K562 (cell line): ENCODE data around the gene CTRB2. TPM values are rescaled to one million over a fixed set of nuclear protein-coding genes. Genes with fewer than 3 reads are reported as not detected.

Experiments
- ATAC-seq: fragments of 200-7000 bp; cut with Tn5 transposase; 3 replicates; pipeline ENCODE4 v1.9.1; 2020; ENCODE audit warnings: moderate library complexity
- BruUV-seq: library from RNA; stranded (reverse); fragments of 400-500 nt; replicated peaks from 2 replicates; lab custom pipeline; 2021; lab: Mats Ljungman, UMichigan
- CTCF ChIA-PET: fragments of 300-600 bp; formaldehyde crosslinking; extraction: SDS; loops from one replicate; lab custom pipeline; 2021; ENCODE audit warnings: low intra/inter-chr PET ratio; lab: Yijun Ruan, JAX
- POLR2A ChIA-PET: fragments of 300-600, 350-650 bp; sonication (Branson Sonifier 250); formaldehyde crosslinking; extraction: SDS; loops from one replicate; lab custom pipeline; 2021; ENCODE audit warnings: antibody characterized with exemption, inconsistent platforms; lab: Yijun Ruan, JAX
- DNase-seq, 4 experiments: peaks; one replicate each; pipeline versions ENCODE4 v3.0.0 to v3.0.0-alpha.2; 2011 to 2018; ENCODE audit warnings: low spot score in 3 of 4, mixed read lengths in 3 of 4; ENCODE audit errors: extremely low read depth in 1 of 4
- FAIRE-seq: peaks from 2 replicates; lab custom pipeline; 2011; peaks lifted over from hg19 to GRCh38; lab: Jason Lieb, UNC
- H2AFZ ChIP-seq: 2 replicates; pipeline ENCODE4 v1.6.0; 2011; ENCODE audit warnings: low read depth, low read length, control low read depth, inconsistent platforms
- H3K27ac ChIP-seq: fragments of 200-600 bp; 3 replicates; pipeline ENCODE4 v1.8.0; 2011; ENCODE audit warnings: low read depth, mild to moderate bottlenecking, control low read depth, inconsistent platforms, low read length, moderate library complexity, mixed read lengths; ENCODE audit errors: extremely low read depth
- H3K27me3 ChIP-seq, 2 experiments: fragments of 300-600 bp in 1 of 2; 2 replicates in 1 of 2; 3 replicates in 1 of 2; pipeline versions ENCODE4 v1.6.0 to v1.8.0; 2011; ENCODE audit warnings: inconsistent platforms in 2 of 2, low read length in 2 of 2, mild to moderate bottlenecking in 1 of 2, mixed read lengths in 1 of 2, moderate library complexity in 1 of 2; ENCODE audit not compliant: control insufficient read depth in 2 of 2, insufficient read depth in 2 of 2
- H3K36me3 ChIP-seq: fragments of 300-600 bp; 3 replicates; pipeline ENCODE4 v1.8.0; 2011; ENCODE audit warnings: mild to moderate bottlenecking, low read length, inconsistent platforms; ENCODE audit not compliant: control insufficient read depth, insufficient read depth
- H3K4me1 ChIP-seq, 2 experiments: fragments of 200-600 bp in 1 of 2; replicated peaks in 1 of 2; 2 replicates in 1 of 2; 3 replicates in 1 of 2; pipeline versions ENCODE4 v1.5.1 to v1.8.0; 2011; ENCODE audit warnings: inconsistent platforms in 2 of 2, low read length in 2 of 2, mild to moderate bottlenecking in 1 of 2, mixed read lengths in 1 of 2, moderate library complexity in 1 of 2; ENCODE audit not compliant: control insufficient read depth in 2 of 2, insufficient read depth in 2 of 2
- H3K4me2 ChIP-seq: 2 replicates; pipeline ENCODE4 v1.6.1; 2011; ENCODE audit warnings: low read length, control low read depth, inconsistent platforms, mixed read lengths; ENCODE audit not compliant: insufficient read depth
- H3K4me3 ChIP-seq: fragments of 200-600 bp; sonication (generic), shearing (Covaris generic); 2 replicates; pipeline ENCODE4 v1.5.1; 2016; ENCODE audit warnings: control low read depth, inconsistent platforms
- H3K79me2 ChIP-seq: fragments of 200-600 bp; 3 replicates; pipeline ENCODE4 v1.8.0; 2011; ENCODE audit warnings: low read length, inconsistent platforms; ENCODE audit not compliant: control insufficient read depth, insufficient read depth
- H3K9ac ChIP-seq, 2 experiments: 2 replicates each; pipeline versions ENCODE4 v1.6.0 to v1.6.1; 2011; ENCODE audit warnings: low read depth in 2 of 2, low read length in 2 of 2, control low read depth in 1 of 2, inconsistent platforms in 1 of 2, mild to moderate bottlenecking in 1 of 2, mixed read lengths in 1 of 2; ENCODE audit not compliant: insufficient read depth in 1 of 2
- H3K9me1 ChIP-seq: one replicate; pipeline ENCODE4 v1.6.0; 2011; ENCODE audit warnings: inconsistent platforms, mild to moderate bottlenecking, low read length, moderate library complexity; ENCODE audit not compliant: control insufficient read depth, insufficient read depth
- H3K9me3 ChIP-seq: replicated peaks from 2 replicates; pipeline ENCODE4 v1.5.1; 2011; ENCODE audit warnings: low read depth, low read length, inconsistent platforms; ENCODE audit not compliant: control insufficient read depth, insufficient read depth
- H4K20me1 ChIP-seq: replicated peaks from 2 replicates; pipeline ENCODE4 v1.6.1; 2011; ENCODE audit warnings: low read length, inconsistent platforms, mixed read lengths; ENCODE audit not compliant: control insufficient read depth, insufficient read depth
- CBFB ChIP-seq: sonication (generic); formaldehyde crosslinking; IDR thresholded peaks from 2 replicates; pipeline ENCODE4 v1.4.0; 2020; ENCODE audit warnings: mild to moderate bottlenecking, missing genetic modification reagents
- FOXP1 ChIP-seq: sonication (generic); formaldehyde crosslinking; IDR thresholded peaks from 2 replicates; pipeline ENCODE4 v1.8.0; 2022; ENCODE audit warnings: mild to moderate bottlenecking, missing genetic modification reagents
- KAT8 ChIP-seq: fragments of 450-650 bp; IDR thresholded peaks from 2 replicates; pipeline ENCODE4 v1.6.1; 2016; ENCODE audit warnings: low read depth, mild to moderate bottlenecking
- MAX ChIP-seq: sonication (generic); formaldehyde crosslinking; IDR thresholded peaks from 2 replicates; pipeline ENCODE4 v1.9.0; 2022; ENCODE audit warnings: mild to moderate bottlenecking, missing genetic modification reagents
- SAP30 ChIP-seq: fragments of 200-600 bp; sonication (generic); IDR thresholded peaks from 2 replicates; pipeline ENCODE4 v1.6.1; 2012; ENCODE audit warnings: borderline replicate concordance, low read depth, mild to moderate bottlenecking, moderate library complexity, low read length, control low read depth, inconsistent platforms; ENCODE audit not compliant: insufficient read depth, poor library complexity, severe bottlenecking
- SFPQ ChIP-seq: fragments of 200-400 bp; formaldehyde crosslinking; IDR thresholded peaks from 2 replicates; pipeline ENCODE4 v1.6.1; 2017; ENCODE audit warnings: mild to moderate bottlenecking, low read depth, low read length, moderate library complexity
- TFAP4 ChIP-seq: sonication (generic); formaldehyde crosslinking; IDR thresholded peaks from 2 replicates; pipeline ENCODE4 v1.8.0; 2022; ENCODE audit warnings: missing genetic modification reagents, mild to moderate bottlenecking, moderate library complexity, borderline replicate concordance
- ZBTB43 ChIP-seq: sonication (generic); formaldehyde crosslinking; IDR thresholded peaks from 2 replicates; pipeline ENCODE4 v1.8.0; 2023; ENCODE audit warnings: mild to moderate bottlenecking, missing genetic modification reagents
- WGBS: fragments of 100-300 bp; shearing (Covaris generic); methylation state at CpG from one replicate; pipeline ENCODE4 v1.1.6; 2016; ENCODE audit warnings: low coverage, mixed read lengths; ENCODE audit not compliant: insufficient coverage; ENCODE audit errors: missing lambda C conversion rate; 5-methylcytosine and 5-hydroxymethylcytosine counted together
- in situ Hi-C: fragments of 300-500 bp; cut with MboI; formaldehyde crosslinking; loops from 4 replicates; pipeline ENCODE4 v1.15.0; 2018; ENCODE audit warnings: inconsistent platforms, mixed read lengths
- intact Hi-C: fragments of 100-400 bp; cut with micrococcal nuclease; formaldehyde crosslinking; loops from 2 replicates; pipeline ENCODE4 v1.14.2; 2022
- polyA plus RNA-seq, 8 experiments: library from polyadenylated mRNA; depleted of rRNA in 4 of 8; stranded (reverse) in 5 of 8; unstranded in 3 of 8; fragments of >200 nt; fragmentation: Nextera tagmentation in 2 of 8; fragmentation: Illumina TruSeq in 1 of 8; extraction: Ambion mirVana in 2 of 8; extraction: Trizol in 1 of 8; gene quantifications; 2 replicates each; pipeline versions ENCODE4 v1.2.1 to v1.2.3, GENCODE V29; 2011 to 2014; ENCODE audit warnings: inconsistent platforms in 1 of 8, missing spikeins in 1 of 8
- total RNA-seq, 7 experiments: library from RNA; depleted of rRNA in 6 of 7; stranded (reverse); fragments of >200 nt in 6 of 7; fragmentation: Illumina TruSeq in 2 of 7; extraction: Trizol in 2 of 7; gene quantifications; 2 replicates each; pipeline versions ENCODE4 v1.2.1 to v1.2.3, GENCODE V29; 2011 to 2021; ENCODE audit warnings: low replicate concordance in 1 of 7

The CTRB2 gene
- total and polyA plus RNA-seq, 9 of the 15 experiments (the other 6 are each of a cell fraction or from before 2014, with no cell fraction given): 5.1 TPM; not detected in 8

GRCh38 chr16:75252049-75252864 is 45.3 kb upstream of the CTRB2 start:
- H3K4me3 ChIP-seq: no peak overlapping the region
- CTCF ChIA-PET: interaction anchor here (1.1 kb wide), 1 partner anchor 265 kb away, joined by 3 read pairs; no protein-coding TSS in a partner anchor
- peaks cover 34% of the 10 kb centered on the region for H4K20me1 ChIP-seq
- FAIRE-seq (no peak), ATAC-seq (no peak), DNase-seq (no peak)
- no peaks in the 10 kb centered on the region for H3K36me3 ChIP-seq
- H2AFZ ChIP-seq: peak overlapping the region; percentile 90
- no peaks in the 10 kb centered on the region for H3K9me3 ChIP-seq
- H3K4me2 ChIP-seq: peak overlapping the region; percentile 70
- WGBS: 71% methylated on average over 21 of the region's 24 CpGs
- in situ Hi-C loops (no loop called here), intact Hi-C loops (loop anchor here (5.0 kb wide), 2 partner anchors 70 to 135 kb away; no protein-coding TSS in a partner anchor)
- POLR2A ChIA-PET: interaction anchor here (0.7 kb wide), 1 partner anchor 54 kb away, joined by 3 read pairs; no protein-coding TSS in a partner anchor
- peaks cover 6% of the 10 kb centered on the region for H3K9me1 ChIP-seq
- H3K4me1 ChIP-seq: peaks cover 12 to 75% of the 10 kb centered on the region in 2 experiments; a peak in 3 of 5 replicates
- no TSS peak for BruUV-seq
- no peak overlapping the region for H3K27ac ChIP-seq
- no peaks in the 10 kb centered on the region for H3K27me3 ChIP-seq
- peak overlapping the region in 1 of 2 experiments; percentile 88; a peak in 2 of 4 replicates for H3K9ac ChIP-seq
- TF ChIP-seq FOXP1 (CRISPR knock-in tag): 0 out of 2 replicates have a peak, but pooled peaks have one; percentile 30
- no peak for TF ChIP-seq ZBTB43 (CRISPR knock-in tag)
- TF ChIP-seq KAT8: no peak
- peak; percentile 41; the same call in 1 of the 2 replicates for TF ChIP-seq MAX
- no peak for TF ChIP-seq CBFB (CRISPR knock-in tag)
- no peak for TF ChIP-seq SFPQ
- TF ChIP-seq SAP30: no peak
- TF ChIP-seq TFAP4 (CRISPR knock-in tag): peak; percentile 21; the same call in 1 of the 2 replicates
- peaks cover 29% of the 10 kb centered on the region for H3K79me2 ChIP-seq
